SK-MEL-5 (cell line): ENCODE results near the gene ALDH1L2. TPM values are rescaled to one million over a fixed set of nuclear protein-coding genes. Genes with fewer than 3 reads are reported as not detected.
"Not testable (repeated sequence)": the region's sequence is repeated elsewhere in the genome, so short reads cannot be mapped to it uniquely, and the experiment has no call there.

Experiments used
- DNase-seq: peaks from one replicate; pipeline ENCODE4 v3.0.0-alpha.2; 2016; ENCODE audit warnings: low read depth, low spot score
- in situ Hi-C: cut with HindIII; loops from 2 replicates; pipeline ENCODE4 v1.10.0; 2016; ENCODE audit warnings: low sequenced_read_pairs, high pct_unique_total_duplicates, low pct_unique_long_range_greater_than_20kb
- total RNA-seq: library from RNA; depleted of rRNA; stranded (reverse); fragments of >200 nt; shearing (Covaris generic); gene quantifications from 2 replicates; pipeline ENCODE4 v1.2.3, GENCODE V29; 2014

Gene ALDH1L2
- total RNA-seq, 1 experiment from 2014 or later: 4.2 TPM

DNA sequence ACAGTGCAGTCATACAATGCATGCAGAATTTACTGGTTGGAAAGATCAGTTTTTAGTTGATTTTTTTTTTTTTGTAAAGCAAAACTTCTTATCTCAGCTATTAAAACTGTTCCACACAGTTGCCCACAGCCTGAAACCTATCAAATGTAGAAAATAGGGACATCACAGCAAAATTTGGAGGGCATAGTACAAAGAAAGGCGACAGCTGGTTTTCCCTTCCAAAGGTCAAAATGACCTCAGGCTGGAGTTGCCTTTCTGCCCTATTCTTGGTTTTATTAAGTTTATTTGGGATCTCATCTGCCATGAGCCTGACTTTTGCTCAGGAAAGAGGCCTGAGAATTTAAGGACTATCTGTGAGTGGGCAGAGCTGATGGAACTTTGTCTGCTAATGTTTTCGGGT, 69.7 kb downstream of the ALDH1L2 start:
- in situ Hi-C loops: no loop called here
- DNase-seq: no peak

DNA sequence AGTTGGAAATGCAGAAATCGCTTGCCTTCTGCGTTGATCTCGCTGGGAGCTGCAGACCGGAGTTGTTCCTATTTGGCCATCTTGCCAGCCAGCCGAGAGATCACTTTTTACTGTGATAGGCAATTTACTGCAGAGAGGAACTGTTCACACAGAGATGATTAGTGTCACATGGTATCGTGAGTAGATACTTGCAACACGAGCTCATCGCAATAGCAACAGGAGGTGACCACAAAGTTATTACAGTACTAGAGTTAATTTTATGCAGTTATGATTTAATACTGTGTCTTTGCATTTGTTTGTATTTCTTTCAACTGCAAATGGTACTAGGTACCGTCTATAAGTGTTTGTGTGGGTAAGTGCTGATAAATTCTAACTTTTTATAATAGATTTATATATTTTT, 70.4 kb downstream of the ALDH1L2 start:
- DNase-seq: no peak

DNA sequence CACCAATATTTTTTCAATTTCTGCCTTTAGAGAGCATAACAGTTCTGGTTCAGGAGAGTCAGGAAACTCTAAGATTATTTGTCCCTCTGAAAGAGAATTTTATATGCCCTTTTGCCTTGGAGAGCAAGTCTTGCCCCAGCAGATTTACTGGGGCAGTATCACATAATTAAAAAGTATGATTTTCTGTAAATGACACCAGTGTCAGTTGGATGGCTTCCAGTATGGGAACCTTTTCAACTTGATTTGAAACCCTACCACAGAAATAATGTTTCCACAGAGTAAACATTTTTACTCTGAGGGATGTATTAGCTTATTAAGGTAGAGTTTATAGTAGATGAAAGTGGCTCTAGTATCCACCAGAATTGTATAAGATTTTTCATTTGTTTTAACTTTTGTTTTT, 82.8 kb downstream of the ALDH1L2 start:
- in situ Hi-C loops: no loop called here

More for the DNA sequence above, 70.4 kb downstream of the ALDH1L2 start:
- in situ Hi-C loops: no loop called here

DNA sequence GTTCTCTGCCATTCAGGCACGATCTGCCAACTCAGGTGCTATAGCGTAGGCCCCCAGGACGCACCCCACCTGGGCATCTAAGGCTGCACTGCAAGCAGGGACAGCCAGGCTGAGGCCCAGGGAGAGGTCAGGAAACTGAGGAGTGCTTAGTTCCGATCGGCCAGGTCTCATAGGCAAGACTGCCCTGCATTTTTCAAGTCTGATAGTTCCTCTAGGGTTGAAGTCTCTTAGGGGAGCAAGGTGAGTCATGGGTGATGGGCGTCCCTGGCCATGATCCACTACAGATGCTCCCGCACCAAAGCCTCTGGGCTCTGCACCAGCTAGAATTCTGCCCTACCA, 84.9 kb downstream of the ALDH1L2 start:
- in situ Hi-C loops: no loop called here

More for the DNA sequence above, 82.8 kb downstream of the ALDH1L2 start:
- no peak for DNase-seq

GRCh38 chr12:104998423-104999346, 85.6 kb downstream of the ALDH1L2 start:
- in situ Hi-C loops: no loop called here

More for the DNA sequence above, 84.9 kb downstream of the ALDH1L2 start:
- DNase-seq: no peak

GRCh38 chr12:104997541-104997940, 86.7 kb downstream of the ALDH1L2 start:
- no peak for DNase-seq
- in situ Hi-C loops: no loop called here

More at GRCh38 chr12:104998423-104999346, 85.6 kb downstream of the ALDH1L2 start:
- DNase-seq: no peak

- no peak for DNase-seq
- in situ Hi-C loops: no loop called here
Measured at GRCh38 chr12:104994336-104994735, 89.9 kb downstream of the ALDH1L2 start.

DNA sequence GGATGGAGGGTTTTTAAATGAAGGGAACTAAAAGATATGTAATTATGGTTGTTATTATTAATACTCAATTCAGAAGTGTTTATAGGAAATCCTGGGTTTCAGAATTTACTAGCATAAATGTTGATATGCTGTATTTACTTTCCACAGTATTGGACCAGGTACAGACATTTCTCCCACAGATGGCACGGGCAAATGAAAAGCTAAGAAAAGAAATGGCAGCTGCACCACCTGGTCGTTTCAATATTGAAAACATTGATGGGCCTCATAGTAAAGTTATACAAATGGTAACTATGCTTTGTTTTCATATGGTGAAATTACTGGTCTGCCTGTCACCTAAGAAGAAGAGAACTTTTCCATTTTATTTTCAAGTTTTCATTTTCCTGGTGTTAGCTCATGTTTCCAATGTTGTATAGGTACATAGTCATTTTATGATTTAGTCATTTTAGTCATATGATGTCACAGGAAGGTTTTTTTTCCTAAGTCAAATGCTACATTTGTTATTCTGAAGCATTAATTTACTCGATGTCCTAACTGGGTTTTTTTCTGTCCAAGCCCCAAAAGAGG, 92.6 kb downstream of the ALDH1L2 start:
- no peak for DNase-seq
- in situ Hi-C loops: no loop called here

DNA sequence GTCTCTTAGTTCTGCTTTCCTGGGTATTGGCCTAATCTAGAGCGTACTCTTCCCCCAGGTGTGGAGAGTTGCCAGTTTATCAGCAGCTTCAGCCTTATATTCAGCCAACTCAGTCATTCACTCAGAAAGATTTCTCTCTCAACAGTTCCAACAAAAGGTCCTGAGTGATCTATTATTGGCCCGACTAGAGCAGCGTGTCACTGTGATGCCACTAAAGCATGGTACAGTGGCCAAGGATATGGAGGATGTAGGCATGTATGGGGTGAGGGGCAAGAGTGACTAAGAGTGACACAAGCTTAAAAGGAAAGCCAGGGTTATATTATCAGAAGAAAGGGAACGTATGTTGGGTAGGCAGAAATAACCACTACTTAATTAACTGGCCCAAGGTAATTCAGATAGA, 93.3 kb downstream of the ALDH1L2 start:
- no peak for DNase-seq
- in situ Hi-C loops: no loop called here

GRCh38 chr12:104986022-104986941, 98.0 kb downstream of the ALDH1L2 start, which contains the start of gene NOPCHAP1:
Gene NOPCHAP1, plus strand, starts transcription at chr12:104986316. Its CDS starts 37 bp downstream, at chr12:104986353.
- in situ Hi-C loops: no loop called here

DNA sequence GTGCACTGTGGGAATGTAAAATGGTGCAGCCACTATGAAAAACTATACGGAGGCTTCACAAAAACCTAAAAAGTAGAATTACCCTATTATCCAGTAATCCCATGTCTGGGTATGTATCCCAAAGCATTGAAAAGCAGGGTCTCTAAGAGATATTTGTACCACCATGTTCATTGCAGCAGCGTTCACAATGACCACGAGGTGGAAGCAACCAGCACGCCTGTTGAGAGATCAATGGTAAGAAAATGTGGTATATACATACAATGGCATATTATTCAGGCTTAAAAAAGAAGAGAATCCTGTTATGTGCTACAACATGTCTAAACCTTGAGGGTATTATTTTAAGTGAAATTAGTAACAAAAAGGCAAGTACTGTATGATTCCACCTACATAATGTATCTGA, 99.1 kb downstream of the ALDH1L2 start:
- DNase-seq: peak; percentile 62
- in situ Hi-C loops: no loop called here

More at GRCh38 chr12:104986022-104986941, 98.0 kb downstream of the ALDH1L2 start, which contains the start of gene NOPCHAP1:
- peak; percentile 94 for DNase-seq

GRCh38 chr12:104977688-104978087, 106.6 kb downstream of the ALDH1L2 start:
- DNase-seq, in situ Hi-C loops: not testable (repeated sequence)

- in situ Hi-C loops: no loop called here
- peak; percentile 16 for DNase-seq
Measured at GRCh38 chr12:104976703-104977102, 107.6 kb downstream of the ALDH1L2 start.

DNA sequence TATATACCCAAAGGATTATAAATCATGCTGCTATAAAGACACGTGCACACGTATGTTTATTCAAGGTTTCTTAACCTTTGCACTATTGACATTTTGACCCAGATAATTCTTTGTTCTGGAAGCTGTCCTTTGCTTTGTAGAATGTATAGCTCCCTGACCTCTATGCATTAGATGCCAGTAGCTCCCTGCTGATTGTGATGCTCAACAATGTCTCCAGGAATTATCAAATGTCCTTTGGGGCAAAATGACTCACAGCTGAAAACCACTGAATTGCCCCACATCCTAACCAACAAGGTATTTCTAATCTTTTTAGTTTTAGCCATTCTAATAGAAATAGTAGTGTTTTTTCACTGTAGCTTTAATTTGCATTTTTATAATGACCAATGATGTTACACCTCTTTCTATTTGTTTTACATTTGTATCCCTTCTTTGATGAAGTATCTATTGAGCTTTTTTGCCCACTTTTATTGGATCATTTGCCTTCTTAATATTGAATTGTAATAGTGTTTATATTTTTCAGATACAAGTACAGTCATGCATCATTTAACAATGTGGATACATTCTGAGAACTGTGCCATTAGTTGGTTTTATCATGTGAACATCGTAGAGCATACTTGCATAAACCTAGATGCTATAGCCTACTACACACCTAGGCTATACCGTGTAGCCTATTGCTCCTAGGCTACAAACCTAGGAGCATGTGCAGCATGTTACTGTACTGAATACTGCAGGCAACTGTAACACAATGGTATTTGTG, 108.5 kb downstream of the ALDH1L2 start:
- DNase-seq: no peak
- in situ Hi-C loops: no loop called here

GRCh38 chr12:104974626-104975290, 109.5 kb downstream of the ALDH1L2 start:
- in situ Hi-C loops: no loop called here
- no peak for DNase-seq

GRCh38 chr12:104973250-104973649, 111.0 kb downstream of the ALDH1L2 start:
- DNase-seq: no peak
- in situ Hi-C loops: no loop called here

DNA sequence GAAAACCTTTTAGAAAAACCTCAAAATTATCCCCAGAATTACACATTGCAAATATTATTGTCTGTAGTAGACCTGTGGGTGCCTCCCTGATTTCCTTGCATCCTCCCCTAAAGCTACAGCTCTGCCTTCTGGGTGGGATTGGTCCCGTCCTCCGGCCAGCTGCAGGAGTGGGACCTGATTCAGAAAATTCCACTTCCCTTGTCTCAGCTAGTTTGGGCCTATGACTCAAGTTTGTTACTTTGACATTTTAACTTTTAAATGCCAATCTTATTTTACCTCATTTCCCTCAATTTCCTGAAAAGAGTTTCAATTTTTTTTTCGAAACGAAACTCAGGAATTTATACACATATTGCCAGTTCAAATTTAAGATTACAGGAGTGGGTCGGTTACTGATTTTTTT, 113.0 kb downstream of the ALDH1L2 start:
- no peak for DNase-seq
- in situ Hi-C loops: no loop called here
